Stimulated activated naive CD8-positive, alpha-beta T cell treated with anti-CD3 and anti-CD28 coated beads, Interleukin-15, amount 100 ng/mL, for 72 hours (primary cell): Measurements from ENCODE around the gene CCDC175.

Experiments used
- ATAC-seq: fragments of 150-1000 bp; cut with Tn5 transposase; 2 replicates; pipeline ENCODE4 v1.10.0; 2021; ENCODE audit warnings: mild to moderate bottlenecking, moderate library complexity
- DNase-seq, 2 donors: peaks; one replicate each; pipeline ENCODE4 v3.0.0; 2021 to 2022
- H3K27ac Mint-ChIP-seq, 2 donors: one replicate each; pipeline ENCODE4 v1.8.0; 2022; ENCODE audit warnings: mild to moderate bottlenecking in 2 of 2, mixed read lengths in 2 of 2, moderate library complexity in 2 of 2
- H3K27me3 Mint-ChIP-seq: one replicate; pipeline ENCODE4 v1.8.0; 2022; ENCODE audit warnings: mixed read lengths
- H3K4me1 Mint-ChIP-seq: one replicate; pipeline ENCODE4 v1.8.0; 2022; ENCODE audit warnings: mild to moderate bottlenecking, mixed read lengths
- H3K4me3 Mint-ChIP-seq, 2 donors: one replicate each; pipeline ENCODE4 v1.8.0; 2022; ENCODE audit warnings: mild to moderate bottlenecking in 2 of 2, mixed read lengths in 2 of 2, moderate library complexity in 1 of 2
- H3K9me3 Mint-ChIP-seq, 2 donors: one replicate each; pipeline ENCODE4 v1.8.0; 2022; ENCODE audit warnings: mixed read lengths in 2 of 2

CCDC175 gene

GRCh38 chr14:59566296-59566695 is 10.3 kb downstream of the CCDC175 start:
- H3K27me3 Mint-ChIP-seq, result peaks cover 52% of the 10 kb centered on the region
- H3K4me1 Mint-ChIP-seq, result no peaks in the 10 kb centered on the region
- H3K9me3 Mint-ChIP-seq, result no peaks in the 10 kb centered on the region
- no peak overlapping the region for H3K4me3 Mint-ChIP-seq
- no peak for DNase-seq
- no peak for ATAC-seq
- H3K27ac Mint-ChIP-seq, result no peak overlapping the region

- ATAC-seq (no peak), DNase-seq (no peak)
- H3K4me3 Mint-ChIP-seq, result no peak overlapping the region
- peaks cover 46% of the 10 kb centered on the region for H3K27me3 Mint-ChIP-seq
- no peak overlapping the region for H3K27ac Mint-ChIP-seq
- H3K4me1 Mint-ChIP-seq, result no peaks in the 10 kb centered on the region
- no peaks in the 10 kb centered on the region for H3K9me3 Mint-ChIP-seq
These were observed 11.5 kb downstream of the CCDC175 start for GRCh38 chr14:59565087-59565486.

- Mint-ChIP-seq H3K4me3 (no peak overlapping the region), H3K27ac (no peak overlapping the region), H3K27me3 (peaks cover 39% of the 10 kb centered on the region), H3K9me3 (no peaks in the 10 kb centered on the region), H3K4me1 (no peaks in the 10 kb centered on the region)
- ATAC-seq (no peak), DNase-seq (no peak)
These were observed 12.2 kb downstream of the CCDC175 start for GRCh38 chr14:59564366-59564765.

- Mint-ChIP-seq H3K27me3 (peaks cover 17% of the 10 kb centered on the region), H3K4me3 (no peak overlapping the region), H3K9me3 (no peaks in the 10 kb centered on the region), H3K4me1 (no peaks in the 10 kb centered on the region), H3K27ac (no peak overlapping the region)
- DNase-seq, result no peak
- ATAC-seq, result no peak
These were observed 29.3 kb downstream of the CCDC175 start for GRCh38 chr14:59547310-59547709.

GRCh38 chr14:59543873-59544272 is 32.7 kb downstream of the CCDC175 start:
- Mint-ChIP-seq H3K27ac (no peak overlapping the region), H3K4me3 (no peak overlapping the region), H3K4me1 (no peaks in the 10 kb centered on the region), H3K9me3 (no peaks in the 10 kb centered on the region), H3K27me3 (peaks cover 17% of the 10 kb centered on the region)
- DNase-seq (no peak), ATAC-seq (no peak)

- H3K27ac Mint-ChIP-seq, result no peak overlapping the region
- no peaks in the 10 kb centered on the region for H3K4me1 Mint-ChIP-seq
- H3K9me3 Mint-ChIP-seq, result no peaks in the 10 kb centered on the region
- DNase-seq, result no peak
- no peak overlapping the region for H3K4me3 Mint-ChIP-seq
- peaks cover 2% of the 10 kb centered on the region for H3K27me3 Mint-ChIP-seq
- ATAC-seq, result no peak
These were observed 34.9 kb downstream of the CCDC175 start for GRCh38 chr14:59541731-59542130.

GRCh38 chr14:59540852-59541251 is 35.8 kb downstream of the CCDC175 start:
- Mint-ChIP-seq H3K4me3 (no peak overlapping the region), H3K27me3 (peaks cover 8% of the 10 kb centered on the region), H3K4me1 (no peaks in the 10 kb centered on the region), H3K27ac (peak overlapping the region in 1 of 2 donors; percentile 69), H3K9me3 (no peaks in the 10 kb centered on the region)
- ATAC-seq (no peak), DNase-seq (no peak)

GRCh38 chr14:59538936-59539335 is 37.7 kb downstream of the CCDC175 start:
- H3K27me3 Mint-ChIP-seq, result peaks cover 9% of the 10 kb centered on the region
- no peaks in the 10 kb centered on the region for H3K9me3 Mint-ChIP-seq
- DNase-seq, result no peak
- H3K4me1 Mint-ChIP-seq, result no peaks in the 10 kb centered on the region
- H3K4me3 Mint-ChIP-seq, result no peak overlapping the region
- no peak overlapping the region for H3K27ac Mint-ChIP-seq
- ATAC-seq, result no peak

- Mint-ChIP-seq H3K27ac (no peak overlapping the region), H3K4me1 (no peaks in the 10 kb centered on the region), H3K4me3 (no peak overlapping the region), H3K9me3 (no peaks in the 10 kb centered on the region), H3K27me3 (peaks cover 15% of the 10 kb centered on the region)
- ATAC-seq (no peak), DNase-seq (no peak)
These were observed 39.1 kb downstream of the CCDC175 start for GRCh38 chr14:59537476-59537875.

GRCh38 chr14:59534361-59534987 is 42.1 kb downstream of the CCDC175 start:
- H3K27me3 Mint-ChIP-seq, result peaks cover 41% of the 10 kb centered on the region
- DNase-seq (no peak), ATAC-seq (no peak)
- H3K27ac Mint-ChIP-seq, result no peak overlapping the region
- no peaks in the 10 kb centered on the region for H3K9me3 Mint-ChIP-seq
- no peak overlapping the region for H3K4me3 Mint-ChIP-seq
- H3K4me1 Mint-ChIP-seq, result no peaks in the 10 kb centered on the region

GRCh38 chr14:59532419-59532818 is 44.2 kb downstream of the CCDC175 start:
- DNase-seq, result no peak
- Mint-ChIP-seq H3K27me3 (peaks cover 48% of the 10 kb centered on the region), H3K9me3 (no peaks in the 10 kb centered on the region), H3K4me3 (no peak overlapping the region), H3K4me1 (no peaks in the 10 kb centered on the region), H3K27ac (no peak overlapping the region)
- ATAC-seq, result no peak

- Mint-ChIP-seq H3K4me3 (no peak overlapping the region), H3K4me1 (no peaks in the 10 kb centered on the region), H3K27ac (no peak overlapping the region), H3K27me3 (peaks cover 42% of the 10 kb centered on the region), H3K9me3 (no peaks in the 10 kb centered on the region)
- ATAC-seq, result no peak
- no peak for DNase-seq
These were observed 46.3 kb downstream of the CCDC175 start for GRCh38 chr14:59530349-59530748.

- Mint-ChIP-seq H3K27ac (no peak overlapping the region), H3K27me3 (peaks cover 42% of the 10 kb centered on the region), H3K4me3 (no peak overlapping the region), H3K9me3 (no peaks in the 10 kb centered on the region), H3K4me1 (no peaks in the 10 kb centered on the region)
- no peak for ATAC-seq
- DNase-seq, result no peak
These were observed 47.4 kb downstream of the CCDC175 start for GRCh38 chr14:59529189-59529588.

GRCh38 chr14:59520224-59520623 is 56.4 kb downstream of the CCDC175 start:
- DNase-seq, result no peak
- H3K9me3 Mint-ChIP-seq, result no peaks in the 10 kb centered on the region
- peaks cover 10% of the 10 kb centered on the region for H3K27me3 Mint-ChIP-seq
- no peak for ATAC-seq
- H3K27ac Mint-ChIP-seq, result no peak overlapping the region
- H3K4me1 Mint-ChIP-seq, result no peaks in the 10 kb centered on the region
- no peak overlapping the region for H3K4me3 Mint-ChIP-seq

- no peak overlapping the region for H3K4me3 Mint-ChIP-seq
- H3K27me3 Mint-ChIP-seq, result peaks cover 39% of the 10 kb centered on the region
- no peak overlapping the region for H3K27ac Mint-ChIP-seq
- H3K9me3 Mint-ChIP-seq, result peaks cover 0 to 8% of the 10 kb centered on the region in 2 donors
- ATAC-seq (no peak), DNase-seq (no peak)
- no peaks in the 10 kb centered on the region for H3K4me1 Mint-ChIP-seq
These were observed 64.6 kb downstream of the CCDC175 start for GRCh38 chr14:59511916-59512575.

GRCh38 chr14:59510966-59511365 is 65.6 kb downstream of the CCDC175 start:
- peaks cover 36% of the 10 kb centered on the region for H3K27me3 Mint-ChIP-seq
- DNase-seq (no peak), ATAC-seq (no peak)
- peaks cover 0 to 8% of the 10 kb centered on the region in 2 donors for H3K9me3 Mint-ChIP-seq
- no peak overlapping the region for H3K4me3 Mint-ChIP-seq
- H3K4me1 Mint-ChIP-seq, result no peaks in the 10 kb centered on the region
- H3K27ac Mint-ChIP-seq, result no peak overlapping the region

- H3K4me1 Mint-ChIP-seq, result no peaks in the 10 kb centered on the region
- ATAC-seq, result no peak
- H3K27me3 Mint-ChIP-seq, result peaks cover 27% of the 10 kb centered on the region
- no peak overlapping the region for H3K4me3 Mint-ChIP-seq
- H3K27ac Mint-ChIP-seq, result no peak overlapping the region
- DNase-seq, result no peak
- H3K9me3 Mint-ChIP-seq, result peaks cover 0 to 8% of the 10 kb centered on the region in 2 donors
These were observed 66.6 kb downstream of the CCDC175 start for GRCh38 chr14:59510001-59510400.
